Subcutaneous adipose tissue (tissue), 4 donors: ENCODE data around the gene ATP1A4. TPM values are rescaled to one million over a fixed set of nuclear protein-coding genes. Genes with fewer than 3 reads are reported as not detected.

Experiments used
- total RNA-seq, 4 donors: library from RNA; depleted of rRNA; stranded (reverse); fragments of >200 nt; gene quantifications; one replicate each; pipeline ENCODE4 v1.1.0, GENCODE V29; 2016
- TF ChIP-seq, protein P1 (sequence below): fragments of 450-650 bp; IDR thresholded peaks from one replicate; pipeline ENCODE4 v1.5.1; 2016; ENCODE audit warnings: low read depth, mild to moderate bottlenecking, control low read depth, antibody characterized with exemption, moderate library complexity

The ATP1A4 gene
- total RNA-seq, 4 donors from 2014 or later = 0.22 TPM; not detected in 3

DNA sequence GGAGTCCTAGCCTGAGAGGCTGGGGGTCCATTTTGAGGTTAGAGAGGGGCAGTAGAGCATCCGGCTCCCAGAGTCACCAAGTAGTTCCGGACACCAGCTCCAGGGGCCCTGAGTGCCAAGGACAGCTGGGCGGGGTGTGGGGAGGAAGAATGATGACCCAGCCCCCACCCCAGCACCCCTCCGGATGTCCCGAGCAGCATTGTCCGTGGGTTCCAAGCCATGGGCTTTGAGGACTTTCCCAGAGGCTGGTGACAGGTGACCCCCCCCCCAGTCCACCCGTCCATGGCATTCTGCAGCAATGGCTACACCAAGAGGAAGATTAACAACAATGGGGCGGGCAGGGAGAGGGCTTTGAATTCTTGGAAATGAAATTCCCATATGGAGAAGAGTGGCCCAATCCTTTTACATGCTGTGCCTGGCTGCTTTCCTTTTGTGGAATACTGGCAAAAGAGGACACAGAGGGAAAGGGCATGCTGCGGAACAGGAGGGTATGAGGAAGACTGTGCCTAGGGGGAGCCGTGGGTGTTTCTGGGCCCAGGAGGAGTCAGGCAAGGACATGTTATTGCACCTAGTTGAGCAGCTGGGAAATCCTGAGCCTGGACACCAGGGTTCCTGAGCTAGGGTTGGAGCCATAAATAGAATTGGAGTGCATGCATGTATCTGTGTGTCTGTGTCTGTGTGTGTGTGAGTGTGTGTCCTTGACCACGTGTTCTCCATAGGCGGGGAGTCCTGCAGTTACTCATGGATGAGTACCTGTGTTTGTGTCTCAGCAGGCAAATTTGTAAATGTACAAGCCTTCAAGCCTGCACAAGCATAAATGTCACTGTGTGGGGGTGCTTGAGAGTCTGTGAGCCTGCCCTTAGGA is 34.9 kb upstream of the ATP1A4 start:
- TF ChIP-seq, protein P1, sequence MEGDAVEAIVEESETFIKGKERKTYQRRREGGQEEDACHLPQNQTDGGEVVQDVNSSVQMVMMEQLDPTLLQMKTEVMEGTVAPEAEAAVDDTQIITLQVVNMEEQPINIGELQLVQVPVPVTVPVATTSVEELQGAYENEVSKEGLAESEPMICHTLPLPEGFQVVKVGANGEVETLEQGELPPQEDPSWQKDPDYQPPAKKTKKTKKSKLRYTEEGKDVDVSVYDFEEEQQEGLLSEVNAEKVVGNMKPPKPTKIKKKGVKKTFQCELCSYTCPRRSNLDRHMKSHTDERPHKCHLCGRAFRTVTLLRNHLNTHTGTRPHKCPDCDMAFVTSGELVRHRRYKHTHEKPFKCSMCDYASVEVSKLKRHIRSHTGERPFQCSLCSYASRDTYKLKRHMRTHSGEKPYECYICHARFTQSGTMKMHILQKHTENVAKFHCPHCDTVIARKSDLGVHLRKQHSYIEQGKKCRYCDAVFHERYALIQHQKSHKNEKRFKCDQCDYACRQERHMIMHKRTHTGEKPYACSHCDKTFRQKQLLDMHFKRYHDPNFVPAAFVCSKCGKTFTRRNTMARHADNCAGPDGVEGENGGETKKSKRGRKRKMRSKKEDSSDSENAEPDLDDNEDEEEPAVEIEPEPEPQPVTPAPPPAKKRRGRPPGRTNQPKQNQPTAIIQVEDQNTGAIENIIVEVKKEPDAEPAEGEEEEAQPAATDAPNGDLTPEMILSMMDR = no peak

DNA sequence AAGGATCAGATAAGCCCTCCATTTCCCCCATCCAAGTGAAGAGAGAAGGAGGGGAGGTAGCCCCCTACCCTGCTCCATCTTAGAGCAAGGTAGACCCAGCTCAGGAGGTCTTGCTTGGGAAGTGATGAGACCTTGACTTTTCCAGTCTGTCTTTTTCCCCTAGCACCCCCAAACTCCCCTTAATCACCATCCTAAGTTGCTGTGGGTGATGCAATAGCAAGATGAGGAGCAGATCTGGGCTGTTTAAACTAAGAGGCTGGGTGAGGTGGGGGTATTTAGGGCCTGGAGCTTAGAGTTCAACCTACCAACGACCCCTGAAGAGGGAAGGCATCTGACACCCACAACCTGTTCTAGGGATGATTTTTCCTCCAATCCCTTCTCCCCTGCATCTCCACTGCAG is 34.1 kb upstream of the ATP1A4 start:
- TF ChIP-seq, protein P1 = no peak

DNA sequence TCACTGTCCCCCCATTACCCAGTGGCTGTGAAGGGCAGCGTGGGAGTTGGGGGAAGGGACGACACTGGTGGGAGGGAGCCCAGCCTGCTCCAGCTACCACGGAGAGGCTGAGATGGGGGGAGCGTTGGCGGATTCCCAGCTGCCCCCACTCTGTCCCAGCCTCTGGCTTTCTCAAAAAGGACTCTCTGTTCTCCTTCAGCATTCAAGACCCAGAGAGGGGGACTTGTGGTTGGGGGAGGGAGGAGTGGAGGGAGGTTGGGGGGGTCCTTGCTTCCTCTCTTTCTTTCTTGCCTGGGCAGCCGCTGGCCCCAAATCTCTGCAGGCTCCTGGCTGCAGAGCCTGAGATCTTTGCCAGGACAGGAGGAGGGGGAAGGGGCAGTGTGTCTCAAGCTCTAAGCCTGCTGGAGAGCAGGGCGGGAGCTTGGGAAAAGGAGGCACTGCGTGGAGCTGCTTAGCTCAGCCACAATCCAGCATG is 33.7 kb upstream of the ATP1A4 start:
- TF ChIP-seq, protein P1 = no peak

DNA sequence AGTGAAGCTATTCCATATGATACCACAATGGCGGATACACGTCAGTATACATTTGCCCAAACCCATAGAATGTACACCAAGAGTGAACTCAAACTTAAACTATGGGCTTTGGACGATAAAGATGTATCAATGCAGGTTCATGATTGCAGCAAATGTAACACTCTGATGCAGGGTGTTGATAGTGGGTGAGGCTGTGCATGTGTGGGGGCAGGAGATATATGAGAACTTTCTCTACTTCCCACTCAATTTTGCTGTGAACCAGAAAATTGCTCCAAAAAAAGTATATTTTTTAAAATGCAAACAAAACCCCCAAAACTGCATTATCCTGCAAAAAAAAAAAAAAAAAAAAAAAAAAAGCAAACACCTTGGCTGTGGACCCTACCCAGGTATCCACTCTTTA is 32.5 kb upstream of the ATP1A4 start:
- TF ChIP-seq, protein P1 = no peak

DNA sequence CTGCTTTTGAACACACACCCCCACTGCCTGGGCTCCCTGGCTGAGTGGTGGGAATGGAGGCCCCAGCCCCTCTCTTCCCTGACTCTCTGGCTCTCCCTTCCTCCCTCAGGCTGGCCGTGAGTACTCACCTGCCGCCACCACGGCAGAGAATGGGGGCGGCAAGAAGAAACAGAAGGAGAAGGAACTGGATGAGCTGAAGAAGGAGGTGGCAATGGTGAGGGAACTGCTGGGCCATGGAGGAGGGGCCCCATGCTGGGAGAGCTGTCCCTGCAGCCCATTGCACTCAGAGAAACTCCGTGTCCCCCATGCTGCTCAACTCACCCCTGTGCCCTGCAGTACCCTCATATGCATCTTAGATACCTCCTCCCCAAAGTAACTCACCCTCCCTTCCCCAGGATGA is 30.6 kb upstream of the ATP1A4 start:
- TF ChIP-seq, protein P1 = no peak

DNA sequence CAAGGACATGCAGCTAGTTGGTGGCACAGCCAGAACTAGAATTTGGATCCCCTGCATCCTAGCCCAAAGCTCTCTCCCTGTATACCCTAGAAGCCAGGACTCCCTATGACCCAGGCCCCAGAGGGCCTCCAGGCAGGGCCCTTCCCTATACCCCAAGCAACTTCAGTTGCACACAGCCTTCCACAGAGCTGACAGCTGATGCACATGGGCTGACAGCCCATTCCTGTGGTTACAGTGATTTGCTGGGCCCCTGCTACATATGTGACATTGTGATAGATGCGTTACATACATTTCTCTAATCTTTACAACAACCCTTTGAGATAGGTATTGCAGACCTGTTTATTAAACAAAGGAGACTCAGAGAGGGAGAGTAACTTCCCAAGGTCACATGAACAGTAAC is 30.0 kb upstream of the ATP1A4 start:
- TF ChIP-seq, protein P1 = no peak

DNA sequence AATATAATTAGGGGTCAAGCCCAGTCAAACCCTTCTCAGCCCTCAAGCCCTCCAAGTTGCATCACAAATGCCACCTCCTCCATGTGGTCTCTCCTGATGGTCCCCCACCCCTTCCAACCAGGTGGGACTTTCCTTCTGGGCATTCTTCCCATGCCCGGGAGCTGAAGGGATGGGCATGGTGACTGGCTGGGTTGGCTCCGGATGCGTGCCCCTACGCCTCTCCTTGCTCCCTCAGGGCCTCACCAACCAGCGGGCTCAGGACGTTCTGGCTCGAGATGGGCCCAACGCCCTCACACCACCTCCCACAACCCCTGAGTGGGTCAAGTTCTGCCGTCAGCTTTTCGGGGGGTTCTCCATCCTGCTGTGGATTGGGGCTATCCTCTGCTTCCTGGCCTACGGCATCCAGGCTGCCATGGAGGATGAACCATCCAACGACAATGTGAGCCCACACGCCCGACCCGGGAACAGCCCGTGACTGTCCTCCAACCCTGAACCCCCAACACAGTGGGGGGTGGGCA is 28.4 kb upstream of the ATP1A4 start:
- TF ChIP-seq, protein P1 = no peak
